Stomach (tissue), 9 donors: ENCODE data around the gene LYPD6B. TPM values are rescaled to one million over a fixed set of nuclear protein-coding genes. Genes with fewer than 3 reads are reported as not detected.

ENCODE experiments used
- DNase-seq, 2 donors: peaks; one replicate each; pipeline versions ENCODE4 v3.0.0 to v3.0.0-alpha.2; 2013 to 2019
- H3K27ac ChIP-seq, 5 donors: fragments of 200-600 bp in 4 of 5; sonication (generic) in 4 of 5; one replicate each; pipeline ENCODE4 v1.5.1; 2013 to 2019; ENCODE audit warnings: mild to moderate bottlenecking in 1 of 5, moderate library complexity in 1 of 5
- H3K27me3 ChIP-seq, 3 donors: fragments of 200-600 bp; sonication (generic); one replicate each; pipeline ENCODE4 v1.5.1; 2017 to 2019; ENCODE audit warnings: mixed run types in 1 of 3
- H3K36me3 ChIP-seq, 4 donors: fragments of 200-600 bp; sonication (generic); 1 replicate in 3 of 4; 2 replicates in 1 of 4; pipeline ENCODE4 v1.5.1; 2016 to 2019
- H3K4me1 ChIP-seq, 4 donors: fragments of 200-600 bp; sonication (generic); one replicate each; pipeline ENCODE4 v1.5.1; 2016 to 2019
- H3K4me3 ChIP-seq, 4 donors: fragments of 200-600 bp; sonication (generic) in 3 of 4; one replicate each; pipeline ENCODE4 v1.5.1; 2016 to 2019; ENCODE audit warnings: mild to moderate bottlenecking in 1 of 4
- H3K9me3 ChIP-seq, 4 donors: fragments of 200-600 bp; sonication (generic); one replicate each; pipeline ENCODE4 v1.5.1; 2016 to 2019
- CTCF ChIP-seq, 7 experiments: fragments of 450-650 bp in 4 of 7; fragments of 200-600 bp in 3 of 7; sonication (generic) in 3 of 7; IDR thresholded peaks; one replicate each; pipeline ENCODE4 v1.5.1; 2016 to 2019; ENCODE audit warnings: antibody characterized with exemption in 7 of 7, control low read depth in 2 of 7, mild to moderate bottlenecking in 1 of 7
- EP300 ChIP-seq: sonication (generic); formaldehyde crosslinking; IDR thresholded peaks from one replicate; pipeline ENCODE4 v1.6.1; 2017; ENCODE audit warnings: antibody characterized with exemption
- POLR2A ChIP-seq, 4 donors: fragments of 450-650 bp; IDR thresholded peaks; one replicate each; pipeline ENCODE4 v1.6.1; 2016; ENCODE audit warnings: antibody characterized with exemption in 4 of 4, control low read depth in 2 of 4, mild to moderate bottlenecking in 1 of 4, moderate library complexity in 1 of 4
- POLR2AphosphoS5 ChIP-seq, 3 donors: sonication (generic); formaldehyde crosslinking; IDR thresholded peaks; one replicate each; pipeline ENCODE4 v1.6.1; 2016; ENCODE audit warnings: antibody characterized with exemption in 3 of 3
- WGBS, 5 donors: extraction: QIAGEN DNeasy Blood & Tissue Kit in 3 of 5; methylation state at CpG; one replicate each; pipeline versions ENCODE4 v1.1.5 to v1.1.7; 2013 to 2018; 5-methylcytosine and 5-hydroxymethylcytosine counted together
- intact Hi-C: fragments of 100-400 bp; cut with DNase I; formaldehyde crosslinking; loops from one replicate; pipeline ENCODE4 v1.15.1; 2023; ENCODE audit warnings: low total_unique reads
- polyA plus RNA-seq, 3 donors: library from polyadenylated mRNA; stranded (reverse); fragments of 200-250 nt; gene quantifications; one replicate each; pipeline ENCODE4 v1.2.3, GENCODE V29; 2013
- total RNA-seq, 5 donors: library from RNA; depleted of rRNA; stranded (reverse); fragments of >200 nt; gene quantifications; one replicate each; pipeline versions ENCODE4 v1.1.0 to v1.2.3, GENCODE V29; 2014 to 2016
- donor health status: healthy with polysubstance abuse.
- donor health status: Bipolar disorder and iron deficiency.
- donor health status: healthy.

Gene LYPD6B
- total and polyA plus RNA-seq, 8 donors: 10.9 to 88.7 (median 20.5) TPM; not detected in 1

GRCh38 chr2:149036507-149037293 lies 1.8 kb upstream of the LYPD6B start:
- TF ChIP-seq CTCF (IDR thresholded peaks at IDR 0.05) (no peak), POLR2AphosphoS5 (IDR thresholded peaks at IDR 0.05) (no peak), EP300 (no peak), POLR2A (IDR thresholded peaks at IDR 0.05) (no peak)
- intact Hi-C loops: loop anchor here (10.0 kb wide), 1 partner anchor 278 kb away; no protein-coding TSS in a partner anchor
- H3K4me3 ChIP-seq: no peak overlapping the region
- H3K36me3 ChIP-seq: no peaks in the 10 kb centered on the region
- H3K27ac ChIP-seq: no peak overlapping the region
- WGBS, 5 donors: 67 to 84% (median 72%) methylated on average over 4 of the region's 4 CpGs
- DNase-seq: no peak
- H3K4me1 ChIP-seq: peaks cover 4 to 33% (median 15%) of the 10 kb centered on the region in 4 donors
- H3K9me3 ChIP-seq: no peaks in the 10 kb centered on the region
- peaks cover 0 to 39% (median 13%) of the 10 kb centered on the region in 3 donors for H3K27me3 ChIP-seq

- peaks cover 0 to 39% (median 13%) of the 10 kb centered on the region in 3 donors for H3K27me3 ChIP-seq
- WGBS, 5 donors: 14 to 61% (median 35%) methylated on average over 6 to 8 of the region's 8 CpGs
- DNase-seq: peak; percentile 53 to 65
- peak overlapping the region; percentile 50 to 54 (median 51) for H3K4me3 ChIP-seq
- TF ChIP-seq POLR2AphosphoS5 (IDR thresholded peaks at IDR 0.05) (no peak), CTCF (IDR thresholded peaks at IDR 0.05) (peak in 1 of 7 experiments; percentile 23)
- H3K36me3 ChIP-seq: no peaks in the 10 kb centered on the region
- H3K27ac ChIP-seq: peak overlapping the region; percentile 59 to 84 (median 78)
- H3K9me3 ChIP-seq: no peaks in the 10 kb centered on the region
- peaks cover 4 to 29% (median 14%) of the 10 kb centered on the region in 4 donors for H3K4me1 ChIP-seq
- intact Hi-C loops: loop anchor here (10.0 kb wide), 1 partner anchor 277 kb away; no protein-coding TSS in a partner anchor
These were observed 648 bp upstream of the LYPD6B start for GRCh38 chr2:149037851-149038250.

- Histone ChIP-seq H3K36me3 (no peaks in the 10 kb centered on the region), H3K27ac (peak overlapping the region; percentile 0 to 84 (median 78)), H3K9me3 (no peaks in the 10 kb centered on the region), H3K4me1 (peaks cover 4 to 19% (median 12%) of the 10 kb centered on the region in 4 donors), H3K27me3 (peaks cover 0 to 39% (median 13%) of the 10 kb centered on the region in 3 donors), H3K4me3 (peak overlapping the region; percentile 50 to 54 (median 51))
- no peak for DNase-seq
- WGBS, 5 donors: 11 to 41% (median 27%) methylated on average over 8 to 11 of the region's 11 CpGs
- TF ChIP-seq EP300: no peak
- TF ChIP-seq POLR2AphosphoS5 (IDR thresholded peaks at IDR 0.05): no peak
- TF ChIP-seq POLR2A (IDR thresholded peaks at IDR 0.05): no peak
- TF ChIP-seq CTCF (IDR thresholded peaks at IDR 0.05): no peak
- intact Hi-C loops: loop anchor here (10.0 kb wide), 1 partner anchor 276 kb away; no protein-coding TSS in a partner anchor
These were observed 770 bp downstream of the LYPD6B start for GRCh38 chr2:149039213-149039724.

- intact Hi-C loops: no loop called here
- H3K27ac ChIP-seq: no peak overlapping the region
- H3K9me3 ChIP-seq: peaks cover 0 to 3% (median 0%) of the 10 kb centered on the region in 4 donors
- H3K27me3 ChIP-seq: peaks cover 0 to 34% (median 13%) of the 10 kb centered on the region in 3 donors
- no peak for DNase-seq
- peaks cover 4 to 19% (median 12%) of the 10 kb centered on the region in 4 donors for H3K4me1 ChIP-seq
- H3K36me3 ChIP-seq: no peaks in the 10 kb centered on the region
- TF ChIP-seq EP300 (no peak), POLR2AphosphoS5 (IDR thresholded peaks at IDR 0.05) (no peak), POLR2A (IDR thresholded peaks at IDR 0.05) (no peak), CTCF (IDR thresholded peaks at IDR 0.05) (peak in 1 of 7 experiments; percentile 21)
- 58 to 78% (median 72%) methylated on average over 7 of the region's 7 CpGs for WGBS, 5 donors
- H3K4me3 ChIP-seq: no peak overlapping the region
These were observed 2.0 kb downstream of the LYPD6B start for GRCh38 chr2:149040451-149040850.
